Stomach (tissue), 4 donors: ENCODE data around the gene C15orf62.

Experiments used
- CTCF ChIP-seq, 7 experiments: fragments of 450-650 bp in 4 of 7; fragments of 200-600 bp in 3 of 7; sonication (generic) in 3 of 7; IDR thresholded peaks; one replicate each; pipeline ENCODE4 v1.5.1; 2016 to 2019; ENCODE audit warnings: antibody characterized with exemption in 7 of 7, control low read depth in 2 of 7, mild to moderate bottlenecking in 1 of 7
- EP300 ChIP-seq: sonication (generic); formaldehyde crosslinking; IDR thresholded peaks from one replicate; pipeline ENCODE4 v1.6.1; 2017; ENCODE audit warnings: antibody characterized with exemption
- POLR2AphosphoS5 ChIP-seq, 3 donors: sonication (generic); formaldehyde crosslinking; IDR thresholded peaks; one replicate each; pipeline ENCODE4 v1.6.1; 2016; ENCODE audit warnings: antibody characterized with exemption in 3 of 3

DNA sequence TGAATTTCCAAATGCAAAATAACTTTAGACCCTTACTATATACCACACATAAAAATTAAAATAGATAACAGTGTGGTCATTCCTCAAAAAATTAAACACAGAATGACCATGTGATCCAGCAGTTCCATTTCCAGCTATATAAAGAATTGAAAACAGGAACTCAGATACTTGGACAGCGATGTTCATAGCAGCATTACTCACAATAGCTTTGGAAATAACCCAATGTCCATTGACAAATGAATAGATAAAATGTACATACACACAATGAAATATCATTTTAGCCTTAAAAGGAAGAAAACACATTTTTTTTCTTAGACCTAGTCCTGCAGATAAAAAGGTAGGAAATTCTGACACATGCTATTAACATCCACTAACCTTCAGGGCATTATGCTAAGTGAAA lies 48.1 kb upstream of the C15orf62 start:
- no peak for TF ChIP-seq CTCF (IDR thresholded peaks at IDR 0.05)
- no peak for TF ChIP-seq POLR2AphosphoS5 (IDR thresholded peaks at IDR 0.05)
- TF ChIP-seq EP300 = no peak
